HG03159 (cell line): Measurements from ENCODE around the gene ENO2.
A peak's percentile ranks its signal among the peaks of the same experiment; 100 is the strongest.
"Not testable (repeated sequence)": the region's sequence is repeated elsewhere in the genome, so short reads cannot be mapped to it uniquely, and the experiment has no call there.

Source experiments
- ATAC-seq: cut with Tn5 transposase; IDR thresholded peaks from one replicate; pipeline ENCODE4 v1.9.1; 2021; ENCODE audit warnings: mild to moderate bottlenecking, moderate library complexity; ENCODE audit not compliant: unreplicated experiment

ENO2 gene

DNA sequence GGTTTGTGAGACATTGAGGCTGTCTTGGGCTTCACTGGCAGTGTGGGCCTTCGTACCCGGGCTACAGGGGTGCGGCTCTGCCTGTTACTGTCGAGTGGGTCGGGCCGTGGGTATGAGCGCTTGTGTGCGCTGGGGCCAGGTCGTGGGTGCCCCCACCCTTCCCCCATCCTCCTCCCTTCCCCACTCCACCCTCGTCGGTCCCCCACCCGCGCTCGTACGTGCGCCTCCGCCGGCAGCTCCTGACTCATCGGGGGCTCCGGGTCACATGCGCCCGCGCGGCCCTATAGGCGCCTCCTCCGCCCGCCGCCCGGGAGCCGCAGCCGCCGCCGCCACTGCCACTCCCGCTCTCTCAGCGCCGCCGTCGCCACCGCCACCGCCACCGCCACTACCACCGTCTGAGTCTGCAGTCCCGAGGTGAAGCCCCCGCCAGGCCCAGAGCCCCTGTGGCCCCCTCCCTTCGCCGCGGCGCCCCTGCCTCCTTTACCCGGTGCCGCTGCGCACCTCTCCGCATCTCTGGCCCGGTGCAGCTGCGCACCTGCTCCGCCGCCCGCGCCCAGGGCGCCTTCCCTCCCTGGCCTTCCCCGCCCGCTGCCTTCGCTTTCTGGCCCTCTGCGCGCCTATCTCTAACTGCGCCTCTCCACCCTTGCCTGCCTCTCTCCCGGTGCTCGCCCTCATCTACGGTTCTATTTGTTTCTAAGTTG lies at the start of gene ENO2:
TSS of gene ENO2 (plus strand) at position 335 of the 701 bp plus-strand sequence. CDS start 1,253 bp downstream, outside the sequence.
- peak; percentile 63 for ATAC-seq

DNA sequence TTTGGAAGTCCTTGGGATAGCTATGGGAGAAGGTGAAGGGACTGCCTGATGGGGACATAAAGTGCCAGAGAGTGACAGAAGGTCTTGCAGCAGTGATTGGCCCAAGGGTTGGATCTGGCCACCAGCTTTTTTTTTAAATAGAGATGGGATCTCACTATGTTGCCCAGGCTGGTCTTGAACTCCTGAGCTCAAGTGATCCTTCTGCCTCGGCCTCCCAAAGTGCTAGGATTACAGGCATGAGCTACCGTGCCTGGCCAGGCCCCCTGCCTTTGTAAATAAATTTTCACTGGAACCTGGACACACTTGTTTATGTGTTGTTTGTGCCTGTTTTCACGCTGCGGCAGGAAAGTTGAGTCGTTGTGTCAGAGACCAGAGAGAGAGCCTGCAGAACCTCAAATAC lies 49.1 kb upstream of the ENO2 start:
- not testable (repeated sequence) for ATAC-seq

DNA sequence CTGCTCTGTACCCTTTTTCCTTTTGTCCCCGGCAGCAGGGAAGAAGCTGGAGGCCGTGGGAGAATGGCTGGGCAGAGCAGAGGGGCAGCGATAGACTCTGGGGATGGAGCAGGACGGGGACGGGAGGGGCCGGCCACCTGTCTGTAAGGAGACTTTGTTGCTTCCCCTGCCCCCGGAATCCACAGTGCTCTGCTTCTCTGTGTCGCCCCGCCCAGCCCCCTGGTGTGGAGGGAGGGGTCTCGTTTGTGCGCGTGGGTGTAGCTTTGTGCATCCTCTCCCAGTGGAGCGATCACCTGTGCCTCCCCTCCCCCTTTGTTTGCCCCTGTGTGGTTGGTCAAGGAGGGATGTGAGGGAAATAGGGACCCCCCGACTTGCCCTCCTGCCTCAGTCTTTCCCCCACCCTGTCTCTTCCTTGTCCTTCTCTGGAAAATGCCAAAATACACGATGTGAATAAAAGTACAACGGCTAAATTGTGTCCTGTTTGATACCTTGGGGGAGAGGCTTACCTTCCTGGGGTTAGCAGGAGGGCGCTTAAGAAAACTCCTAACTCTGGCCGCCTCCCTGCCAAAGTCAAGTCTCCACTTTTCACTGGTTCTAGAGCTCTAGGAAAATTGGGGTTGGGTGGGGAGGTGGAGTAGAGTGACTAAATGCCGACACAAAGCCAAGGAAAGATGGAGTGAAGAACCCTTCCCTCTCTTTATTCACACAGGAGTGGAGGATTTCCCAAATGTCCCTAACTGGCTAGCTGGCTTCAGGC lies 48.0 kb upstream of the ENO2 start:
- ATAC-seq, result no peak

DNA sequence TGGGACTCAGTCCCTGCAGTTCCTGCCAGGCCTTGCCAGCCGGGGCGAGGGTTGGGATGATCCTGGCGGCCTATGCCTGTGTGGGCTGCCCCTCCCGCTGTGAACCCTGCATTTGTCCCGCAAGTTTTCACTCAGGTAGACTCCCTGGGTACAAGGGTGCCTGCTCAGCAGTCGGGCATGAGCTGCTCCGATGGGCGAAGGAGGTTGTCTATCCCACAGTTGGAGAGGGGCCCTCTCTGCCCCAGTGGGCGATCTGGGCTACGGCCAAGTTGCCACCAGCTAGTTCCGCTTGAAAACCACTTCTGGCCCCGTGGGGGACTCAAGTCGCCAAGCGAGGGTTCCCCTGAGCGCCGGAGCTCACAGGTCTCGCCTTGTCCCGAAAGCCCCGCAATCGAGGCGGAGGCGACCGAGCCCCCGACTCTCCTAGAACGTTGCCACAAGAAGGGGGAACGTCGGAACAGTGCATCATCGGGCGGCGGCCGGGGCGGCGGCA lies 47.4 kb upstream of the ENO2 start:
- peak; percentile 3 for ATAC-seq

DNA sequence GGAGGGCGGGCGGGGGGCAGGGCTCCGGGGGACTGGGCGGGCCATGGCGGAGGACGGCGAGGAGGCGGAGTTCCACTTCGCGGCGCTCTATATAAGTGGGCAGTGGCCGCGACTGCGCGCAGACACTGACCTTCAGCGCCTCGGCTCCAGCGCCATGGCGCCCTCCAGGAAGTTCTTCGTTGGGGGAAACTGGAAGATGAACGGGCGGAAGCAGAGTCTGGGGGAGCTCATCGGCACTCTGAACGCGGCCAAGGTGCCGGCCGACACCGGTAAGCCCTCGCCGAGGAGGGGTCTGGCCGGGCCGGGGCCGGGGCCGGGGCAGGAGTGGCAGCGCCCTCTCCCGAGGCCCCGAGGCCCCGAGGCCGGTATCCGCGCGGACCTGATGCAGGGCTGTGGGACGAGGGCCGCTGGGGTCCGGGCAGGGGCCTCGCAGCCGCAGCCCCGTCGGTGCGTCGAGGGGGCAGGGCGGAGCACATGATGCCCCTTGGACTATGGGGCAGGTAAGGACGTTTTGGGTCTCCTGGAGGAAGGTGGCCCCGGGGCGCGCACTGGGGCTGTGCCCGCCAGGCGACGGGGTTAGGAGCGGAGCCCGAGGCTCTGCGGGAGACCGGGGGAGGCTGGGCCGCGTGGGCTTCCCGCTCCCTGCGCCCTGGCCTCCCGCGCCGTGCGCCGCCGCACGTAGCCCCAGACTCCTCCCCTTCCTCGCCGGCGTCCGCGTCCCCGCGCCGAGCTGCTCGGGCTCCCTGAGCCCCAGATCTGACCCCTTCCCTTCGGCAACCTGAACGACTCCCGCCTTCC lies 46.8 kb upstream of the ENO2 start, which contains the start of gene TPI1:
TSS of gene TPI1 (plus strand) at position 119 of the 798 bp plus-strand sequence. CDS start at position 155, 36 bp downstream.
- peak; percentile 53 for ATAC-seq

DNA sequence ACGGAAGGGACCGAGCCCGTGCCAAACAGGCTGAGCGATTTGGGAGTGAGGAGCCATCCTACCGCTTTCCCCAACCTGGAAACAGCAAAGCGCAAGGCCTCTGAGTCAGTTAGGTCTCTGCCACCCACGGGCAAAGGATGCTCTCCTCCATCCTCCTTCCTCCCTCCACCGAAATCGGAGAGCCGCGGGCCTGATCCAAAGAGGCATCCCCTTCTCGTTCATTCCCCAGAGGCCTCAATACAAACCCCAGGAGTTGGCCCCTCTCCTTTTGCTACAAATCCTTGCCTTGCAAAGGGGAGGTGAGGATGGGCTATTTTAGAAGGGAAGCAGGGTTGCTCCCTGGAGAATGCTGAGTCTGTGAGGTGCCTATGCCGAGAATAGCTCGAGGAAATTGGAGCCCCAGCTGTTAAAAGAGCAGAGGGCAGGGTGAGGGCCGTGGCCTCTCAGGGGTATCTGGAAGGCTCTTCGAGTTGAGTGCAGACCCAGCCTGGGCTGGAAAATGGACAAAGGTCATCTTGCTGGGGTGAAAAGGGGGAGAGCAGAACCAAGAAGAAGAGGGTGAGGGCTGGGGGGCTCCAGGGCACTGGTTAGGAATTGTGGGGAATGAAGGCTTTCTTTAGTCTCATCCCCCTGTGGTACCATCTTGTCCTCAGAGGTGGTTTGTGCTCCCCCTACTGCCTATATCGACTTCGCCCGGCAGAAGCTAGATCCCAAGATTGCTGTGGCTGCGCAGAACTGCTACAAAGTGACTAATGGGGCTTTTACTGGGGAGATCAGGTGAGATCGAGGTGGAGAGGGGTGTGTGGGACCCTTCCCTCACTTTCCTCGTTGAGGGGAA lies 46.0 kb upstream of the ENO2 start:
- ATAC-seq, result no peak

DNA sequence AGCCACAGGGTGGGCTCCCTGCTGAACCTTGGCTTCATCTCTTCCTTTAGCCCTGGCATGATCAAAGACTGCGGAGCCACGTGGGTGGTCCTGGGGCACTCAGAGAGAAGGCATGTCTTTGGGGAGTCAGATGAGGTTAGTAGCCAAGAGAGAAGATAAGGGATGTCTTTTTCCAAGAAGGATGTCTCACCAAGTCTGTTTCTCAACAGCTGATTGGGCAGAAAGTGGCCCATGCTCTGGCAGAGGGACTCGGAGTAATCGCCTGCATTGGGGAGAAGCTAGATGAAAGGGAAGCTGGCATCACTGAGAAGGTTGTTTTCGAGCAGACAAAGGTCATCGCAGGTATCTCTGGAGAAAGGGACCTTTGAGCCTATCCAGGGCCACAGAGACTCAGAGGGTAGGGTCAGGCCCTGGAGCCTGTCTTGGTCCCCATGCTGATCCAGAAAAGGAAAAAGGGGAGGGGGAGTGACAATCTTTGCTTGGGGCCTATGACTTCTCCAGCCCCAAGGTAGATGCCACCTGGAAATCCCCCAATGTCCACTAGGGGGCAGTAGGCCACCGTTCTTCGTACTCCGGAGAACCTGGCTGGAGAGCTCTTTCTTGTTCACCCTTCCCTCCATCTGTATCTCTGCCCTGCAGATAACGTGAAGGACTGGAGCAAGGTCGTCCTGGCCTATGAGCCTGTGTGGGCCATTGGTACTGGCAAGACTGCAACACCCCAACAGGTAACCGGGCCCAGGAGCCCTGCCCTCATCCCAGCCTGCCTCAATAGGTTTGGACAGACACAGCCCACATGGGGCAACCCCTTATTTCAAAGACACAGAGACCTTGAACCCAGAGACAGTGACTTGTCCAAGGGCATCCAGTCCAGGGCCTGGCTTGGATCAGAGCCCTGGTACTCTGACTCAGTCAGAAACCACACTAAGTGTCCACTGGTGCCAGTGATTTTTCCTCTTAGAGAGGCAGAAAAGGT lies 45.0 kb upstream of the ENO2 start:
- no peak for ATAC-seq

DNA sequence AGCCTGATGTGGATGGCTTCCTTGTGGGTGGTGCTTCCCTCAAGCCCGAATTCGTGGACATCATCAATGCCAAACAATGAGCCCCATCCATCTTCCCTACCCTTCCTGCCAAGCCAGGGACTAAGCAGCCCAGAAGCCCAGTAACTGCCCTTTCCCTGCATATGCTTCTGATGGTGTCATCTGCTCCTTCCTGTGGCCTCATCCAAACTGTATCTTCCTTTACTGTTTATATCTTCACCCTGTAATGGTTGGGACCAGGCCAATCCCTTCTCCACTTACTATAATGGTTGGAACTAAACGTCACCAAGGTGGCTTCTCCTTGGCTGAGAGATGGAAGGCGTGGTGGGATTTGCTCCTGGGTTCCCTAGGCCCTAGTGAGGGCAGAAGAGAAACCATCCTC lies 44.1 kb upstream of the ENO2 start:
- ATAC-seq, result not testable (repeated sequence)

DNA sequence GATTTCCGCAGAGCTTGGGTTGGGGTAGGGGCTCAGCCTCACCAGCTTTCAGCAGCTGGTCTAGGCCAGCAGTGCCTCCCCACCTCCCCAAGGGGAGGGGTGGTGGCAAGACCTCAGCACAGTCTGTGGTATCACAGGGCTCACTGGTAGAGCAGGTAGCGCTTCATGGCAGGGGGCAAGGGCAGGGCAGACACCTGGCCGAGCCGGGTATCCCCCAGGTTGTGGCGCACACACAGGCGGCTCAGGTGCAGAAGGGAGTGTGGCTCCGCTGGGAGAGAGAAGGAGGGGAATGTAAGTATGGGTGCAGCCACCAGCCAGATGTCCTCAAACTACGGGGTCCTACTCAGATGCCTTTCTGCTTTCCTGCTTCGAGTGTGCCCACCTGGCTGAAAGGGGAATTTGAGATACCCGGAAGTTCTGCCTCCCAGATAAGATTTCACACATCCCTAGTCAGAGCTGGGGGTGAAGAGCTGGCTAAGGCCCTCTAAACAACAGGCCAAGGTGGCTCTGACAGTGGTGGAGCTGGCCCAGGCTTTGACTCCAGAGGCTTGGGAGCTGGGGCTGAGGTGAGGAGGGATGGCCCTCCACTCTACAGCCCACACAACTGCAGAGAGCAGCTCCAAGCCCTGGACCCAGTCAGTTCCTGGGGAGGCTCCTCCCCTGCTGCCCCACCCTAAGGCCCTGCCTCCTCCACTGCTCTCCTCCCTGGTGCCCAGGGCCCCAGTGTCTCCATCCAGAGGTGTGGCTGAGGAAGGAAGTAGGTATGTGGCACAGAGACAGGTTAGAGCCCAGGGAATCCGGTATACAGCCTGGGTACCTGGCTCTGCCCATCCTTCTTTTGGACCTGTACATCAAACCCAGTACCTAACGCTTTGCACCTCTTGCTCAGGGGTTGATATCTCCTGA lies 43.1 kb upstream of the ENO2 start:
- no peak for ATAC-seq

DNA sequence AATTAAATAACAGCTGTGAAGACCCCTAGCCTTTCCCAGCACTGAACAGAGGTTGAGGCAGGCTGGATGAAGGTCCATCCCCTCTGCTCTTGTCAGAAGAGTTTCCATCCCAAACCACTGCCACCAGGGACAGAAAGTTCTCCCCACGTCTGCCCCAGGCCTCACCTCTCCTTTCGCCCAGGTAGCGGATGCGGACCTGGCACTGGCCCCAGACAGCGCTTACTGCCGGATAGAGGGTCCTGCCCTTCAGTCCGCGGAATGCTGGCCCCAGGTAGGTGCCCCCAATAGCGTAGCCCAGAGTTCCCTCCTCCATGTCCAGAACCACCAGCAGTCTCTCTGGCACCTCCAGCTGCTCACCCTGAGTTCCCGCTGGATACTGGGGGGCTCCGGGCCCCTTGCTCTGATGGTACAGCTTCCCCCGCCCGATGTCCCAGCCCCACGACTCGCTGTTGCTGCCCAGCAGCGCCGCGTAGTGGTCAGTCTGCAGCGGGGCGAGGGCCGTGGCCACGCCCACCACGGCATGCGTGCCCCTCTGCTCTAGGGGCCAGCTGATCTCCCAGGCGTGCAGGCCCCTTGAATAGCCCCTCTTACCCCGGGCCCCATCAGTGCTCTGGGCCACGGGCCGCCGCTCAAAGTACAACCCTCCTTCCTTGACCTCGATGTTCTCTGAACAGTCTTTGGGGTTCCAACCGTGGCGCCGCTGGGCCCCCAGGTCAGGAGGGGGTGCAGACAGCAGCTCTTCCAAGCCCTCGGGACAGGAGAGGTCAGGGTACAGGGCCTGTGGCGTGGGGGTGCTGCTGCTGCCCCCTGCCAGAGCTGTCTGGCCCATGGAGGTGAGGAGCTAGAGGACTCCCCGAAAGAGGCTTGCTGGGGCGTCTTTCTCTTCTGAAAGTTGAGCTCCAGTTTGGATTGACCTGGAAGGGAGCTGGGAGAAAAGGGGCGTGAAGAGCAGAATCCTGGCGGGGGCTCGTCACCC lies 42.0 kb upstream of the ENO2 start:
- no peak for ATAC-seq

DNA sequence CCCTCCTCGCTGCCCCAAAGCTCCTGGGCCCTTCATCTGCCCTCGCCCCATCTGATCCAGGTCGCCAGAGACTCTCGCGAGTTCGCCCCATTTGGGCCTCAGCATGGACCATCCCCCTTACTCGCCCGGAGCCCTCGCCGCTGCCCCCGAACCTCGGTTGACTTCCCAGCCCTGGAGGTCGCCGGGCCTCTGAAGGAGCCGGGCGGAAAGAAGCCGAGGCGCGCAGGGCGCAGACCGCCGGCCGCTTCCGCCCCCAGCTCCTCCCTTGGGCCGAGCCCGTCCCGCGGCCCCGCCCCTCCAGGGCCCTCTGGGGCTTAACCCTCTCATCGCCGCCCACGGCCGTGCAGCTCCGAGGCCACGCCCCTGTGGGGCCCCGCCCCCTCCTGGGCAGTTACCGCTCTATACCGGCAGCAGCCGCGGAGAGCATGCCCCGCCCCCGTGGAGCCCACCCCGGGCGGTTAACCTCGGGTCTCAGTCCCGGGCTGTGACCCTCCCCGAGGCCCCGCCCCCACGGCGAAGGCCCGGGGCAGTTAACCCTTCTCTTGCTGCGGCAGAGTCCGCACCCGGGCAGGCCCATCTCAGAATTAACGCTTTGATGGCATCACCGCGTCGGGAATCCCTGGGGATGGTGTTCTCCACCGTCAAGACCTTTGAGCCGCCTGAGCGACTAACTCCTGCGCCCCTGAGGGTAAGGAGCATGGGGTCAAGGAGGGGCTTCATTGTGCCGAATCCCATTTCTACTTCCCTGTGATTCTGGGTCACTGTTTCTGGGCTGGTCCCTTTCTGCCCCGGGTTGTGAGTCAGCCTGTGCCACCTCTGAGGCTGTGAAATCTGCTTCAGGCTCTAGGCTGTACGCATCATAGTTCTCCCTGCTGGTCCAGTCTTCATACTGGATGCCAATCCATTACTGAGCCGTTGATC lies 41.0 kb upstream of the ENO2 start, which contains the start of gene SPSB2:
TSS of gene SPSB2 (minus strand) at position 210 of the 921 bp plus-strand sequence. CDS start 402 bp downstream, outside the sequence.
- ATAC-seq, result peak; percentile 75

DNA sequence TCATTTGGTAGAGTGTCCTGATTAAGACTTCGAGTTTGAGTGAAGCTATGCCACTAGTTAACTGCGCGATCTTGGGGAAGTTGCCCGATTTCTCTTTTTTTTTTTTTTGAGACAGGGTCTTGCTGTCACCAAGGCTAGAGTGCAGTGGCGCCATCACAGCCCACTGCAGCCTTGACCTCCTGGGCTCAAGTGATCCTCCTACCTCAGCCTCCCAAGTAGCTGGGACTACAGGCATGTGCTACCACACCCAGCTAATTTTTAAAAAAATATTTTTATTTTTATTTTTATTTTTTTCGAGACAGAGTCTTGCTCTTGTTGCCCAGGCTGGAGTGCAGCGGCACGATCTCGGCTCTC lies 40.4 kb upstream of the ENO2 start:
- not testable (repeated sequence) for ATAC-seq

DNA sequence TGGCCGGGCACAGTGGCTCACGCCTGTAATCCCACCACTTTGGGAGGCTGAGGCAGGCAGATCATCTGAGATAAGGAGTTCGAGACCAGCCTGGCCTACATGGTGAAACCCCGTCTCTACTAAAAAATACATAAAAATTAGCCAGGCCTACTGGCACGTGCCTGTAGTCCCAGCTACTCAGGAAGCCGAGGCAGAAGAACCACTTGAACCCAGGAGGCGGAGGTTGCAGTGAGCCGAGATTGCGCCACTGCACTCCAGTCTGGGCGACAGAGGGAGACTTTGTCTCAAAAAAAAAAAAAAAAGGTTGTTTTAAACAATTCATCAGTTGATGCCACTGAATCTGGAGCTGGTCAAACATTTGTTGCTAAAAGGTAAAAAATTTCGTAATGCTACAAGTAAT lies 34.6 kb upstream of the ENO2 start:
- ATAC-seq, result not testable (repeated sequence)

DNA sequence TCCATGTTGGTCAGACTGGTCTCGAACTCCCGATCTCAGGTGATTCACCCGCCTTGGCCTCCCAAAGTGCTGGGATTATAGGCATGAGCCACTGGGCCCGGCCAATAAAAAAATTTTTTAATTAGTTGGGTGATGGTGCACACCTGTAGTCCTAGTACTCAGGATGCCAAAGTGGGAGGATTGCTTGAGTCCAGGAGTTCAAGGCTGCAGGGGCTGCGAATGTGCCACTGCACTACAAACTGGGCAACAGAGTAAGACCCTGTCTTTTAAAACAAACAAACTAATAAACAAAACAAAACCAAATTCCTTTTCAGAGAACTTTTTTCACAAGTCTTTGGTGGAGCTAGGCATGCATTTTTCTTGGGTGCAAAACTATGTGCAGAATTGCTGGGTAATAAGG lies 31.1 kb upstream of the ENO2 start:
- ATAC-seq, result no peak

DNA sequence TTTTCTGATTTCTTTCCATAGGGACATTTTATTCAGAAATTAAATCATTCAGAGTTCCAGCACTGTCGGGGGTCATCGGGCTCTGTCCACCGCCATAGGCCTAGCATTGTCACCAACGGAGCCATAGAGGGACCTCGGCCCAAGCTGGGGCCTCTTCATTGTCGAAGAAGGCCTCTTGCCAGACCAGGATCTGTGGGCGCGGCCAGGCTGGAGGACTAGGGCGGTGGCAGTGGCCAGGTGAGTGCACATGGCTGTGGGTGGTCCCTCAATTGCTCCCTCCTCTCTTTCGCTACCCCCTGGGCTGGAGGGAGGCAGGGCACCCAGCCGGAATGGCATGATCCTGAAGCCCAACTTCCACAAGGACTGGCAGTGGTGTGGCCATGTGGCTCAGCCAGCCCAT lies 30.7 kb upstream of the ENO2 start:
- ATAC-seq, result no peak

DNA sequence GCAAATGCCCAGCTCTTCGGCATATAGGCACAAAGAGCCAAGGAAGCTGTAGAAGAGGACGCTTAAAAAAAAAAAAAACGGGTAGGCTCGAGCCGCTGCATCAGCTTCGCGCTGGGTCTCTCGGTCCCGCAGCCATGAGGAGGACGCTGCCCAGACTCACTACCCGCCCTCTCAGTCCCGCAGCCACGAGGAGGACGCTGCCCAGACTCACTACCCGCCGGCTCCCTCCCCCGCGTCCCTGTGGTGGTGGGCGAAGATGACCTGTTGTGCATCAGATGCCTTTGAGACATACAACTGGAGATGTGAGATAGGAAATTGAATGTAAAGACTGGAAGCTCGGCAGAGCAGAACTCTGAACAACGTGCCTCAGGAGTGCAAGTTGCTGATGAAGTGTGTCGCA lies 29.8 kb upstream of the ENO2 start:
- ATAC-seq, result no peak
